Ureter (tissue), 1 donor: Measurements from ENCODE around the gene MT1X. TPM values are rescaled to one million over a fixed set of nuclear protein-coding genes. Genes with fewer than 3 reads are reported as not detected.
A peak's percentile ranks its signal among the peaks of the same experiment; 100 is the strongest.
"Not testable (repeated sequence)": the region's sequence is repeated elsewhere in the genome, so short reads cannot be mapped to it uniquely, and the experiment has no call there.

Experiments used
- DNase-seq: peaks from one replicate; pipeline ENCODE4 v3.0.0-alpha.2; 2020; ENCODE audit warnings: low spot score
- total RNA-seq: library from RNA; stranded (reverse); gene quantifications from one replicate; pipeline ENCODE4 v1.2.4, GENCODE V29; 2023
- donor health status: DM: yes; HTN: yes; CAD: no.

The MT1X gene
- total RNA-seq, 1 donor from 2014 or later, result 110 TPM

GRCh38 chr16:56653218-56653617, 29.1 kb upstream of the MT1X start:
- no peak for DNase-seq

- peak; percentile 88 for DNase-seq
These were observed 24.5 kb upstream of the MT1X start, which contains the start of gene MT1F for GRCh38 chr16:56657555-56658326. Gene MT1F (plus strand): TSS chr16:56657959. CDS start chr16:56658059, 100 bp downstream.

- DNase-seq, result no peak
These were observed 23.9 kb upstream of the MT1X start for GRCh38 chr16:56658327-56658875.

GRCh38 chr16:56662357-56663354, 19.6 kb upstream of the MT1X start:
- no peak for DNase-seq

GRCh38 chr16:56664506-56664905, 17.8 kb upstream of the MT1X start:
- DNase-seq, result no peak

- not testable (repeated sequence) for DNase-seq
These were observed 16.7 kb upstream of the MT1X start for GRCh38 chr16:56665286-56666261.

- peak; percentile 52 for DNase-seq
These were observed 14.4 kb upstream of the MT1X start, which contains the start of gene MT1G for GRCh38 chr16:56667581-56668571. Gene MT1G (minus strand): TSS chr16:56668065. CDS start chr16:56667993, 72 bp downstream.

- no peak for DNase-seq
These were observed 13.0 kb upstream of the MT1X start, which contains the start of gene MT1H for GRCh38 chr16:56669005-56669839. Gene MT1H (plus strand): TSS chr16:56669814. CDS start chr16:56669885, 71 bp downstream.

GRCh38 chr16:56669840-56670619, 12.2 kb upstream of the MT1X start:
- DNase-seq, result no peak

- DNase-seq, result no peak
These were observed 11.7 kb upstream of the MT1X start for GRCh38 chr16:56670620-56670934.

- DNase-seq, result not testable (repeated sequence)
These were observed 10.6 kb upstream of the MT1X start for GRCh38 chr16:56671691-56672090.

- not testable (repeated sequence) for DNase-seq
These were observed 10.1 kb upstream of the MT1X start for GRCh38 chr16:56672171-56672570.

- no peak for DNase-seq
These were observed 9.3 kb upstream of the MT1X start for GRCh38 chr16:56672761-56673536.

- DNase-seq, result no peak
These were observed 8.3 kb upstream of the MT1X start for GRCh38 chr16:56673921-56674320.

GRCh38 chr16:56674570-56674969, 7.7 kb upstream of the MT1X start:
- not testable (repeated sequence) for DNase-seq

- no peak for DNase-seq
These were observed 6.5 kb upstream of the MT1X start for GRCh38 chr16:56675685-56676210.

GRCh38 chr16:56677474-56677873, 4.8 kb upstream of the MT1X start:
- no peak for DNase-seq
